ENCODE data around the gene C16orf92. TPM values are rescaled to one million over a fixed set of nuclear protein-coding genes. Genes with fewer than 3 reads are reported as not detected.

The C16orf92 gene
- polyA plus RNA-seq, 1 donor from 2014 or later = not detected

GRCh38 chr16:30063893-30064728 lies 41.1 kb downstream of the C16orf92 start:
- no peaks in the 10 kb centered on the region for H3F3A ChIP-seq (ENCODE audit: insufficient read depth, low read length, poor library complexity, severe bottlenecking)
- peak overlapping the region; percentile 95 for H3K9ac ChIP-seq (ENCODE audit: low read length)
- no peaks in the 10 kb centered on the region for H3K36me3 ChIP-seq (ENCODE audit: insufficient read depth, low read length)
- H3K9me3 ChIP-seq (ENCODE audit: low read length) = no peaks in the 10 kb centered on the region
- H3K9me2 ChIP-seq (ENCODE audit: insufficient read depth, low read length) = no peaks in the 10 kb centered on the region
- H3K4me2 ChIP-seq (ENCODE audit: low read length) = peak overlapping the region; percentile 83
- peak overlapping the region; percentile 96 for H2AFZ ChIP-seq (ENCODE audit: low read depth, low read length)
- peak overlapping the region; percentile 97 for H3K4me3 ChIP-seq (ENCODE audit: low read length)
- H4K20me1 ChIP-seq (ENCODE audit: insufficient read depth) = no peaks in the 10 kb centered on the region
- no peaks in the 10 kb centered on the region for H3K27me3 ChIP-seq (ENCODE audit: insufficient read depth, low read depth, low read length)
- peaks cover 11% of the 10 kb centered on the region for H3K79me2 ChIP-seq (replicated peaks; ENCODE audit: insufficient read depth, low read length)
- H3K27ac ChIP-seq (ENCODE audit: low read length) = peak overlapping the region; percentile 94
- TF ChIP-seq REST (IDR thresholded peaks at IDR 0.05; ENCODE audit: borderline replicate concordance) (no peak), TAF1 (IDR thresholded peaks at IDR 0.05; ENCODE audit: low read depth) (peak; percentile 27), POLR2AphosphoS5 (IDR thresholded peaks at IDR 0.05) (no peak), EZH2 (IDR thresholded peaks at IDR 0.05; ENCODE audit: borderline replicate concordance, insufficient read depth, low read length, poor library complexity, severe bottlenecking) (no peak), EP300 (conservative IDR thresholded peaks at IDR 0.05; ENCODE audit: poor library complexity, severe bottlenecking) (no peak), MXI1 (conservative IDR thresholded peaks at IDR 0.05; ENCODE audit: poor library complexity, severe bottlenecking) (no peak), RAD21 (conservative IDR thresholded peaks at IDR 0.05) (no peak), SMC3 (conservative IDR thresholded peaks at IDR 0.05; ENCODE audit: poor library complexity) (no peak)
- TF ChIP-seq, protein P1, sequence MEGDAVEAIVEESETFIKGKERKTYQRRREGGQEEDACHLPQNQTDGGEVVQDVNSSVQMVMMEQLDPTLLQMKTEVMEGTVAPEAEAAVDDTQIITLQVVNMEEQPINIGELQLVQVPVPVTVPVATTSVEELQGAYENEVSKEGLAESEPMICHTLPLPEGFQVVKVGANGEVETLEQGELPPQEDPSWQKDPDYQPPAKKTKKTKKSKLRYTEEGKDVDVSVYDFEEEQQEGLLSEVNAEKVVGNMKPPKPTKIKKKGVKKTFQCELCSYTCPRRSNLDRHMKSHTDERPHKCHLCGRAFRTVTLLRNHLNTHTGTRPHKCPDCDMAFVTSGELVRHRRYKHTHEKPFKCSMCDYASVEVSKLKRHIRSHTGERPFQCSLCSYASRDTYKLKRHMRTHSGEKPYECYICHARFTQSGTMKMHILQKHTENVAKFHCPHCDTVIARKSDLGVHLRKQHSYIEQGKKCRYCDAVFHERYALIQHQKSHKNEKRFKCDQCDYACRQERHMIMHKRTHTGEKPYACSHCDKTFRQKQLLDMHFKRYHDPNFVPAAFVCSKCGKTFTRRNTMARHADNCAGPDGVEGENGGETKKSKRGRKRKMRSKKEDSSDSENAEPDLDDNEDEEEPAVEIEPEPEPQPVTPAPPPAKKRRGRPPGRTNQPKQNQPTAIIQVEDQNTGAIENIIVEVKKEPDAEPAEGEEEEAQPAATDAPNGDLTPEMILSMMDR (IDR thresholded peaks at IDR 0.05; ENCODE audit: poor library complexity, severe bottlenecking) = peak; percentile 31

GRCh38 chr16:30064729-30065101 lies 41.7 kb downstream of the C16orf92 start:
- Histone ChIP-seq H2AFZ (ENCODE audit: low read depth, low read length) (peak overlapping the region; percentile 96), H3F3A (ENCODE audit: insufficient read depth, low read length, poor library complexity, severe bottlenecking) (no peaks in the 10 kb centered on the region), H3K36me3 (ENCODE audit: insufficient read depth, low read length) (no peaks in the 10 kb centered on the region), H3K9ac (ENCODE audit: low read length) (peak overlapping the region; percentile 95), H3K27ac (ENCODE audit: low read length) (peak overlapping the region; percentile 94), H3K79me2 (replicated peaks; ENCODE audit: insufficient read depth, low read length) (peaks cover 11% of the 10 kb centered on the region), H3K27me3 (ENCODE audit: insufficient read depth, low read depth, low read length) (no peaks in the 10 kb centered on the region), H3K4me2 (ENCODE audit: low read length) (peak overlapping the region; percentile 83), H3K4me3 (ENCODE audit: low read length) (peak overlapping the region; percentile 97), H4K20me1 (ENCODE audit: insufficient read depth) (no peaks in the 10 kb centered on the region), H3K9me3 (ENCODE audit: low read length) (no peaks in the 10 kb centered on the region), H3K9me2 (ENCODE audit: insufficient read depth, low read length) (no peaks in the 10 kb centered on the region)
- TF ChIP-seq REST (IDR thresholded peaks at IDR 0.05; ENCODE audit: borderline replicate concordance) = no peak
- no peak for TF ChIP-seq MXI1 (conservative IDR thresholded peaks at IDR 0.05; ENCODE audit: poor library complexity, severe bottlenecking)
- TF ChIP-seq EZH2 (IDR thresholded peaks at IDR 0.05; ENCODE audit: borderline replicate concordance, insufficient read depth, low read length, poor library complexity, severe bottlenecking) = no peak
- no peak for TF ChIP-seq SMC3 (conservative IDR thresholded peaks at IDR 0.05; ENCODE audit: poor library complexity)
- TF ChIP-seq EP300 (conservative IDR thresholded peaks at IDR 0.05; ENCODE audit: poor library complexity, severe bottlenecking) = no peak
- no peak for TF ChIP-seq TAF1 (IDR thresholded peaks at IDR 0.05; ENCODE audit: low read depth)
- no peak for TF ChIP-seq POLR2AphosphoS5 (IDR thresholded peaks at IDR 0.05)
- TF ChIP-seq RAD21 (conservative IDR thresholded peaks at IDR 0.05) = no peak
- TF ChIP-seq, protein P1 (IDR thresholded peaks at IDR 0.05; ENCODE audit: poor library complexity, severe bottlenecking) = no peak
